Adipocyte (in vitro differentiated cells): Measurements from ENCODE around the gene TPK1.

Experiments
- DNase-seq: peaks from one replicate; pipeline ENCODE4 v3.0.0-alpha.2; 2015; ENCODE audit warnings: low read depth
- H3K27me3 ChIP-seq: replicated peaks from 2 replicates; pipeline ENCODE4 v1.7.0; 2013; ENCODE audit warnings: mild to moderate bottlenecking, low read length, moderate library complexity; ENCODE audit not compliant: control insufficient read depth, insufficient read depth
- H3K36me3 ChIP-seq: 2 replicates; pipeline ENCODE4 v1.7.0; 2013; ENCODE audit warnings: low read length, mild to moderate bottlenecking, moderate library complexity; ENCODE audit not compliant: control insufficient read depth, insufficient read depth, severe bottlenecking
- H3K4me1 ChIP-seq: 2 replicates; pipeline ENCODE4 v1.7.0; 2013; ENCODE audit warnings: mild to moderate bottlenecking, low read length, moderate library complexity; ENCODE audit not compliant: control insufficient read depth, insufficient read depth
- H3K4me3 ChIP-seq: 2 replicates; pipeline ENCODE4 v1.7.0; 2013; ENCODE audit warnings: mild to moderate bottlenecking, low read length, moderate library complexity
- H3K9ac ChIP-seq: 2 replicates; pipeline ENCODE4 v1.7.0; 2013; ENCODE audit warnings: mild to moderate bottlenecking, low read length, moderate library complexity
- H3K9me3 ChIP-seq: 2 replicates; pipeline ENCODE4 v1.7.0; 2013; ENCODE audit warnings: mild to moderate bottlenecking, low read length, moderate library complexity; ENCODE audit not compliant: control insufficient read depth

The TPK1 gene

DNA sequence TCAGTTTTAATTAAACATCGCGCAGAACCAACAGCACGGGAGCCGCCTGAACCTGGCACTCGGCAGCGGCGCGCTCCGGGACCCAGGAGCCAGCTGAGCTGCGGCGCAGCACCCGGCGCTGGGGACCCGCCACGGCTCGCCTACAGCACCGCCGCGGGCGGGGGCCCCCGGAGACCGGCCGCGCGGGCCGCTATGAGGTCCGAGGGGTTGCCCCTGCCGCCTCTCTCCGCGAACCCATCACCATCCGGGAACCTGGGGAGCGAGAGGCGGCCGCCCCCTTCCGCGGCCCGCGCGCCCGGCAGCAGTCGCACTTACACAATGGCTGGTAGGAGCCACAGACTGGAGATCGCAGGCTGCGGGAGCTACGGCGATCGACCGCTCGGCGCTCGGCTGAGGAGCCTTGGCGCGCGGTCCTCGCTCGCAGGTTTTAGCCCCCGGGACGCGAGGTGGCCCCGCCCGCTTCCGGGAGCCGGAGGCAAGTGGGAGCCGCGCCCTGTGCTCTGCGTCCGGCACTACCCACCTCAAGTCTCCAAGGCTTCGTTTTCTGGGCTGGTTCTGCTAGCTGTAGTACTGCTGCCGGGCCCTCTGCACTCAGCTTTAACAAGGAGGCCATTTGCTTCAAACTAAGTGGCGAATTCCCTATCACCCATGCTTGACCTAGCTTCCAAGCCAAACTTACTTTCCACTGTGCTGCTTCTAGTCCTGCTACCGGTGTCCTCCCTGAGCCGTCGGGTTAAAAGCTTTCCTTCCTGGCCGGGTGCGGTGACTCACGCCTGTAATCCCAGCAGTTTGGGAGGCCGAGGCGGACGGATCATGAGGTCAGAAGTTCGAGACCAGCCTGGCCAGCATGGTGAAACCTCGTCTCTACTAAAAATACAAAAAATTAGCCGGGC lies at the start of gene TPK1:
Gene TPK1 (minus strand): TSS at position 402 of the 893 bp plus-strand sequence. CDS start 451 bp downstream, outside the sequence.
- H3K27me3 ChIP-seq: no peaks in the 10 kb centered on the region
- peak within 1 kb of the TSS; percentile 91 for H3K4me3 ChIP-seq
- peak; percentile 91 for DNase-seq
- no peaks in the 10 kb centered on the region for H3K36me3 ChIP-seq
- no peaks in the 10 kb centered on the region for H3K9me3 ChIP-seq
- peak within 1 kb of the TSS; percentile 90 for H3K9ac ChIP-seq
- peaks cover 6% of the 10 kb centered on the region for H3K4me1 ChIP-seq

DNA sequence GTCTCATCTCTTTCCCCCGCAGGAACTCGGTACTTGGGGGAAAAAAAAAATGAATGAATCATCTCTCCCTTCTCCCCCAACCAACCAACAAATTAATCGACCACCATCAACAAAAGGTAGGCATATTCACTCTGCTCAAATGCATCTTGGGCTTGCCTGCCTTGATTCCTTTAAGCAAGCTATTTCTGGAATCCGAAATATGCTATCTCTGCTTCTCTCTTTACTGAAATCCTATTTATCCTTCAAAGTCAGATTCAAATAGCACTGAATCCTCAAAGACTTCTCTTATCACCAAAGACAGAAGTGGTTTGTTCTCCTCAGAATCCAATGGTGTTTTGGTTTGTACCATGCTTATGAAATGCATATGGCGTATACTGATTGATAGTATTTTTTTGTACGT lies 49.6 kb upstream of the TPK1 start:
- no peaks in the 10 kb centered on the region for H3K9me3 ChIP-seq
- H3K9ac ChIP-seq: no peak overlapping the region
- H3K27me3 ChIP-seq: no peaks in the 10 kb centered on the region
- no peaks in the 10 kb centered on the region for H3K36me3 ChIP-seq
- DNase-seq: no peak
- no peak overlapping the region for H3K4me3 ChIP-seq
- H3K4me1 ChIP-seq: no peaks in the 10 kb centered on the region

DNA sequence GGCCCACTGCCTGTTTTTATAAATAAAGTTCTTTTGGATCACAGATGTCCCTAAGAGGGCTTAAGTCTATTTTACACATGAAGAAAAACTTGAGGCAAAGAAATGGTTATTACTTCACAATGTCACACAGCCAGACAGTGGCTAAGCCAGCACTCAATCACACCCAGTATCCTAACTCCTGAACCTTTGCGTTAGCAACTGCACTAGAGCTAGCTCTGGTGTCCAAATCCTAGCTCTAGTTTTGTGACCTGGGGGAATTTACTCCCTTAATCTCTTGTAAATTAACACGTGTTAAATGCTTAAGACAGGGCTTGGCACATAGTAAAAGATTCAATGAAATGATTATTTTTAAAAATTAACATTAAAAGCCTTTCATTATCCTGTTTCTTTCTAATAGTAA lies 49.0 kb upstream of the TPK1 start:
- Histone ChIP-seq H3K9me3 (no peaks in the 10 kb centered on the region), H3K27me3 (no peaks in the 10 kb centered on the region), H3K4me1 (no peaks in the 10 kb centered on the region), H3K9ac (no peak overlapping the region), H3K4me3 (no peak overlapping the region), H3K36me3 (no peaks in the 10 kb centered on the region)
- no peak for DNase-seq

DNA sequence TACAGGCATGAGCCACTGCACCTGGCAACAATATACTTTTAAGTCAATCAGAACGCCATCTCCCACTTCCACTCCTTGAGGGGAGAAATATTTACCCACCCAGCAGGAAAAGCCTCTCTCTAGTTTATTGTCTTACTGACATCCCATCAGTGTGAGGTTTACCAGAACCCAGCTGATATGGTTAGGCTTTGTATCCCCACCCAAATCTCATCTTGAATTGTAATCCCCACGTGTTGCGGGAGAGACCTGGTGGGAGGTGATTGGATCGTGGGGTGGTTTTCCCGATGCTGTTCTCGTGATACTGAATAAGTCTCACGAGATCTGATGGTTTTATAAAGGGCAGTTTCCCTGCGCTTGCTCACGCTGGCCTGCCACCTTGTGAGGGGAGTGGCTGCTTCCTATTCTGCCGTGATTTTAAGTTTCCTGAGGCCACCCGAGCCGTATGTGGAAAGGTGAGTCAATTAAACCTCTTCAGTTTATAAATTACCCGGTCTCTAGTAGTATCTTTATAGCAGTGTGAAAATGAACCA lies 37.5 kb upstream of the TPK1 start:
- H3K27me3 ChIP-seq: peaks cover 4% of the 10 kb centered on the region
- DNase-seq: no peak
- H3K9ac ChIP-seq: no peak overlapping the region
- no peak overlapping the region for H3K4me3 ChIP-seq
- H3K36me3 ChIP-seq: no peaks in the 10 kb centered on the region
- H3K9me3 ChIP-seq: no peaks in the 10 kb centered on the region
- no peaks in the 10 kb centered on the region for H3K4me1 ChIP-seq

DNA sequence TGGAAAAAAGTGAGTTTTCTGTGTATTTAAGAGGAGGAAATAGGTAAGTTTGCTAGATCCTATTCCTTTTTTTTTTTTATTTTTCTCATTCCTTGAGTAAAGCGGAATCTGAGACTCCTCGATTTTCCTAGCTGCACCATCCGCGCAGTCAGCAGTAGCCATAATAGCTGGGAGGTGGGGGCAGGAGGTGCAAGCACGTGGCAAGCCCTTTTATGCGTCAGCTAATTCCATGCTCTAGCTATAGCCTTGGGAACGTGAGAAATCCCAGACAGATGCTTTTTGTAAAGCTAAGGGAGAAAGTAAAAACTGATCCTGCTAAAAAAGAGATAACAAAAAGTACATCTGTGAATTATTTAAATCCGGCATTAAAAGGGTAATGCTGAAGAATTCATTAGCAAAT lies 33.2 kb upstream of the TPK1 start:
- no peaks in the 10 kb centered on the region for H3K9me3 ChIP-seq
- H3K9ac ChIP-seq: no peak overlapping the region
- no peak for DNase-seq
- no peak overlapping the region for H3K4me3 ChIP-seq
- H3K4me1 ChIP-seq: no peaks in the 10 kb centered on the region
- H3K27me3 ChIP-seq: peaks cover 4% of the 10 kb centered on the region
- H3K36me3 ChIP-seq: no peaks in the 10 kb centered on the region

DNA sequence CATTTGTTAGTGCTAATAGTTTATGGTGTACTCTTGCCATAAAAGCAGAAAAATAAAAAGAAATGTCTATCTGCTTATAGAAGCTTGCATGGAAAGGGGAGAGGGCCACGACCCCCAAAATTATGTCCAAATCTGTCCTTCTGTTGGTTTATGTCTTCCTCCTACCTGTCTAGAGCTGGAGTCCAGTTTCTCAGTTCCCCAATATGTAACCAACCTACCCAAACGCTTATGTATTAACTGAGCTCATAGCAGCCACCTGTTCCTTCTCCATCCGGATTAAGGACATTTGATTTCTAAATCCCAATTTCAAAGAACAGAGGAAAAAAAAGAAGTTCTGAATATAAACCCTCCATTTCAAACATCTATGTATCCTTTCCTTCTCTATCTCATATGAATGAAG lies 30.3 kb upstream of the TPK1 start:
- Histone ChIP-seq H3K36me3 (no peaks in the 10 kb centered on the region), H3K27me3 (no peaks in the 10 kb centered on the region), H3K4me1 (no peaks in the 10 kb centered on the region), H3K9ac (no peak overlapping the region), H3K9me3 (no peaks in the 10 kb centered on the region), H3K4me3 (no peak overlapping the region)
- DNase-seq: no peak

DNA sequence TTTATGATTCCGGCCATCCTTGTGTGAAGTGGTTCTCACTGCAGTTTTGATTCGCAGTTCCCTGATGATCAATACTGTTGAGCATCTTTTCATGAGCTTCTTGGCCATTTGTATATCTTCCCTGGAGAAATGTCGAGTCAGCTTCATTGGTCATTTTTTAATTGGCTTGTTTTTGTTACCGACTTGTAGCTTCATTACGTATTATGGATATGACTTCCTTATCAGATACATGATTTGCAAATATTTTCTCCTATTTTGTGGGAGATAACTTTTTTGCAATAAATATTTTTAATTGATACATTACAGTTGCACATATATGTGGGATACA lies 27.4 kb upstream of the TPK1 start:
- DNase-seq: no peak
- Histone ChIP-seq H3K9me3 (no peaks in the 10 kb centered on the region), H3K27me3 (no peaks in the 10 kb centered on the region), H3K36me3 (no peaks in the 10 kb centered on the region), H3K4me3 (no peak overlapping the region), H3K9ac (no peak overlapping the region), H3K4me1 (no peaks in the 10 kb centered on the region)

DNA sequence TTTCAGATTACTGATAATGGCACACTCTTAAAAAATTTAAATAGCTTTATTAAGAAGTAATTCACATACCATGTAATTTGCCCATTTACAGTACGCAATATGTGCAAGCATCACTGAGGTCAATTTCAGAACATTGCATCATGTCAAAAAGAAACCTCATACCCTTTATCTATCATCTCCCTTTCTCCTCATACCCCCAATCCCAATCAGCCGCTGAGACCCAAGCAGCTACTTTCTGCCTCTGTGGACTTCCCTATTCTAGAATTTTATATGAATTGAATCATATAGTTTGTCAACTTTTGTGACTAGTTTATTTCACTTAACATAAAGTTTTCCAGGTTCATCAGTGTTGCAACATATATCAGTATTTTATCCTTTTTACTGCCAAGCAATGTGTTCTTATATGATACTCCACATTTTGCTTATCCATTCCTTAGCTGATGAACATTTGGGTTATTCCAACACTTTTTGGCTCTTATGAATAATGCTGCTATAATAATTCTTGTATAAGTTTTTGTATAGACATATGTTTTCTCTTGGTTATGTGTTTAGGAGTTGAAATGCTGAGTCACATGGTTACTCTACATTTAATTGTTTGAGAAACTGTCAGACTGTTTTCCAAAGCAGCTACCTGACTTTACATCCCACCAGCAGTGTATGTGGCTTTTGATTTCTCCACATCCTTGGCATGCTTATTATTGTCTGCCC lies 26.9 kb upstream of the TPK1 start:
- no peaks in the 10 kb centered on the region for H3K36me3 ChIP-seq
- H3K9ac ChIP-seq: no peak overlapping the region
- no peaks in the 10 kb centered on the region for H3K4me1 ChIP-seq
- H3K27me3 ChIP-seq: no peaks in the 10 kb centered on the region
- H3K4me3 ChIP-seq: no peak overlapping the region
- DNase-seq: no peak
- no peaks in the 10 kb centered on the region for H3K9me3 ChIP-seq

DNA sequence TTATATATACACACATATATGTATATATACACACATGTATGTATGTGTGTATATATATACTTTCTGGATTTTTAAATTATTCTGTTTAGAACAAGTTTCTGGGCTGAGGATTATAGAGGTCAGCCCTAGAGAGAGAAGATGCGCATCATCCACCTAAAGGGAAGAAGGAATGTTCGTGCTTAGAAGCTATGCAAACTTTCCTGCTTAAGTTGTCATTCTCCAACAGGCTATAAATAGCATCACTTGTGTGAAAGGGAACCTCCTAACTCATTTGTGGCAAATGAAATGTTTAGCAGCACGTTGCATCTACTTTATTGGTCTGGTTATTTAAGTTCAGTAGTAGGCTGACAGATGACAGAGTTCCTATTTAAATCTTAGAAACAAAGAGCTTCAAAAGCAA lies 23.9 kb upstream of the TPK1 start:
- DNase-seq: no peak
- no peaks in the 10 kb centered on the region for H3K4me1 ChIP-seq

DNA sequence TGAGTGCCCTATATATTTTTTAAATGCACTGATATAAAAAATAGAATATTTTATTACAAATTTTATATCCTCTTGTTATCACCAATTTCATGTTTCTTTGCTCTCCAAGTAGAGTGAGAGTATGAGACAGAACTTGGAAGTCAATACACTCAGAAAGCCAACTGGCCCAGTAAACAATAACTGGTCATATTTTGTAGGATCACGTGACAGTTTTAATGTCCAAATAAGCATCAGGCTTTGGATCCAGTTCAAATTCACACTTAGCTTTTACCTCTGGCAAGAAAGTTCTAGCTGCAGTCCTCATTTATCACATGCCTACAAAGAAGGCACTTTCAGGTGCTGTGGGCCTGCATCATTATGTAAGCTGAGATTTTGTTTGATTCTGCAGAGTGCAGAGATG lies 21.6 kb upstream of the TPK1 start:
- no peaks in the 10 kb centered on the region for H3K9me3 ChIP-seq
- no peaks in the 10 kb centered on the region for H3K27me3 ChIP-seq
- DNase-seq: no peak
- H3K4me1 ChIP-seq: no peaks in the 10 kb centered on the region
- H3K4me3 ChIP-seq: no peak overlapping the region
- no peak overlapping the region for H3K9ac ChIP-seq
- no peaks in the 10 kb centered on the region for H3K36me3 ChIP-seq

More for the DNA sequence above, 23.9 kb upstream of the TPK1 start:
- H3K27me3 ChIP-seq: no peaks in the 10 kb centered on the region
- H3K4me3 ChIP-seq: no peak overlapping the region
- H3K36me3 ChIP-seq: no peaks in the 10 kb centered on the region
- no peak overlapping the region for H3K9ac ChIP-seq
- H3K9me3 ChIP-seq: no peaks in the 10 kb centered on the region

DNA sequence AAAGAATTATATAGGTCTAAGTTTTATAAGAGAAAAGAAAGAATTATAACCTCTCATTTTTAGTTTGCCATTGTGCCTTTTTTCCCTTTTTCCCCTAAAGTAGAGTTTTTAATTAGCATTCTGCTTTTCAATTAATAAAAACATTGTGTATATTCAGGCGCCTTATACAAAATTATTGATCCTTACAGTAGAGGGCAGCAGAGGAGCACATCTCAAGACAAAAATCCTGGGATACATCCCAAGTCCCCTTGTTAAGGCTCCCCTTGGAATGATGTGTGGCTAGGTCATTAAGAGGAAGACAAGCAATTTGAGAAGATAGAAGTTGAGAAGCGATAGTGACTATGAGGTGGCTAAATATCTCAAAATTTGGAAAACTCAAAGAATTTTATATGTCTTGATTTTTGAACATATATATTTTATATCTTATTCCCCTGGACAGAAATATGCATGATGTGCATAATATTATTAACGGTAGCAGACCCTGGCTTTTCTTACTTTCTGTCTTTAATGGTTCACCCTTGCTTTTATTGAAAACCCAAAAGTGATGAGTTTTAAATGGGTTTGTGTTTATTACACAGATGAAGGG lies 19.1 kb upstream of the TPK1 start:
- peak; percentile 47 for DNase-seq

More for the DNA sequence above, 19.1 kb upstream of the TPK1 start:
- Histone ChIP-seq H3K9me3 (no peaks in the 10 kb centered on the region), H3K36me3 (no peaks in the 10 kb centered on the region), H3K9ac (no peak overlapping the region), H3K4me1 (no peaks in the 10 kb centered on the region), H3K27me3 (no peaks in the 10 kb centered on the region), H3K4me3 (no peak overlapping the region)
